IMR-90 (cell line): ENCODE data around the gene TEC.

Source experiments
- CEBPB ChIP-seq: IDR thresholded peaks from 2 replicates; pipeline ENCODE4 v1.6.1; 2012; ENCODE audit warnings: low read depth, low read length, improper control_type of control experiment
- CHD1 ChIP-seq: IDR thresholded peaks from 2 replicates; pipeline ENCODE4 v1.6.1; 2012; ENCODE audit warnings: low read depth, low read length, improper control_type of control experiment
- FOS ChIP-seq: fragments of 150-350 bp; IDR thresholded peaks from 2 replicates; pipeline ENCODE4 v1.6.1; 2016; ENCODE audit warnings: low read depth, low read length
- MAFK ChIP-seq: IDR thresholded peaks from 2 replicates; pipeline ENCODE4 v1.6.1; 2012; ENCODE audit warnings: low read depth, low read length, improper control_type of control experiment
- MAZ ChIP-seq: IDR thresholded peaks from 2 replicates; pipeline ENCODE4 v1.6.1; 2012; ENCODE audit warnings: low read depth, mild to moderate bottlenecking, low read length, improper control_type of control experiment, moderate library complexity, borderline replicate concordance
- MXI1 ChIP-seq: IDR thresholded peaks from 2 replicates; pipeline ENCODE4 v1.6.1; 2012; ENCODE audit warnings: low read depth, mild to moderate bottlenecking, low read length, moderate library complexity, borderline replicate concordance
- POLR2A ChIP-seq: IDR thresholded peaks from 2 replicates; pipeline ENCODE4 v1.6.1; 2012; ENCODE audit warnings: mild to moderate bottlenecking, low read depth, low read length
- RAD21 ChIP-seq: IDR thresholded peaks from 2 replicates; pipeline ENCODE4 v1.6.1; 2012; ENCODE audit warnings: low read length, improper control_type of control experiment
- RCOR1 ChIP-seq: IDR thresholded peaks from 2 replicates; pipeline ENCODE4 v1.6.1; 2012; ENCODE audit warnings: mild to moderate bottlenecking, low read length, improper control_type of control experiment; ENCODE audit not compliant: insufficient replicate concordance
- RFX5 ChIP-seq: IDR thresholded peaks from 2 replicates; pipeline ENCODE4 v1.8.0; 2012; ENCODE audit warnings: low read depth, mild to moderate bottlenecking, low read length, moderate library complexity
- SMC3 ChIP-seq: fragments of 150-350 bp; IDR thresholded peaks from 2 replicates; pipeline ENCODE4 v1.6.1; 2016; ENCODE audit warnings: low read depth, mild to moderate bottlenecking, antibody characterized with exemption, low read length, moderate library complexity
- TF ChIP-seq, protein P1 (sequence below): conservative IDR thresholded peaks from 2 replicates; pipeline ENCODE4 v1.5.1; 2012; ENCODE audit warnings: mild to moderate bottlenecking, low read depth, low read length, improper control_type of control experiment
- TF ChIP-seq, protein P2 (sequence below): fragments of 150-350 bp; IDR thresholded peaks from 2 replicates; pipeline ENCODE4 v1.6.1; 2017; ENCODE audit warnings: mild to moderate bottlenecking, antibody characterized with exemption, low read length, low read depth
- TF ChIP-seq, protein P3 (sequence below): fragments of 150-350 bp; IDR thresholded peaks from 2 replicates; pipeline ENCODE4 v1.6.1; 2016; ENCODE audit warnings: low read depth, mild to moderate bottlenecking, low read length, moderate library complexity, borderline replicate concordance

DNA sequence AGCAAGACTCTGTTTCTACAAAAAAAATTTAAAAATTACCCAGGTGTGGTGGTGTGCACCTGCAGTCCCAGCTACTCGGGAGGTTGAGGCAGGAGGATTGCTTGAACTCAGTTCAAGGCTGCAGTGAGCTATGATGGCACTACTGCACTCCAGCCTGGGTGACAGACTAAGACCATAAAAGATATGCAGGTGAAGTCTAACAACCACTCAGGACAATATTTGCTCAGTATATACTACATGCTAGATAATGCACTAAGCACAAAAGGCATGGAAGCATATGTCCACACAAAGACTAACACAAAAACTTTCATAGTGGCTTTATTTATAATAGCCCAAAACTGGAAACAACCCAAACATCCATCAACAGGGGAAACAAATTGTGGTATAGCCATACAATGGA, 77.9 kb downstream of the TEC start:
- TF ChIP-seq, protein P1, sequence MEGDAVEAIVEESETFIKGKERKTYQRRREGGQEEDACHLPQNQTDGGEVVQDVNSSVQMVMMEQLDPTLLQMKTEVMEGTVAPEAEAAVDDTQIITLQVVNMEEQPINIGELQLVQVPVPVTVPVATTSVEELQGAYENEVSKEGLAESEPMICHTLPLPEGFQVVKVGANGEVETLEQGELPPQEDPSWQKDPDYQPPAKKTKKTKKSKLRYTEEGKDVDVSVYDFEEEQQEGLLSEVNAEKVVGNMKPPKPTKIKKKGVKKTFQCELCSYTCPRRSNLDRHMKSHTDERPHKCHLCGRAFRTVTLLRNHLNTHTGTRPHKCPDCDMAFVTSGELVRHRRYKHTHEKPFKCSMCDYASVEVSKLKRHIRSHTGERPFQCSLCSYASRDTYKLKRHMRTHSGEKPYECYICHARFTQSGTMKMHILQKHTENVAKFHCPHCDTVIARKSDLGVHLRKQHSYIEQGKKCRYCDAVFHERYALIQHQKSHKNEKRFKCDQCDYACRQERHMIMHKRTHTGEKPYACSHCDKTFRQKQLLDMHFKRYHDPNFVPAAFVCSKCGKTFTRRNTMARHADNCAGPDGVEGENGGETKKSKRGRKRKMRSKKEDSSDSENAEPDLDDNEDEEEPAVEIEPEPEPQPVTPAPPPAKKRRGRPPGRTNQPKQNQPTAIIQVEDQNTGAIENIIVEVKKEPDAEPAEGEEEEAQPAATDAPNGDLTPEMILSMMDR, result no peak
- TF ChIP-seq, protein P2, sequence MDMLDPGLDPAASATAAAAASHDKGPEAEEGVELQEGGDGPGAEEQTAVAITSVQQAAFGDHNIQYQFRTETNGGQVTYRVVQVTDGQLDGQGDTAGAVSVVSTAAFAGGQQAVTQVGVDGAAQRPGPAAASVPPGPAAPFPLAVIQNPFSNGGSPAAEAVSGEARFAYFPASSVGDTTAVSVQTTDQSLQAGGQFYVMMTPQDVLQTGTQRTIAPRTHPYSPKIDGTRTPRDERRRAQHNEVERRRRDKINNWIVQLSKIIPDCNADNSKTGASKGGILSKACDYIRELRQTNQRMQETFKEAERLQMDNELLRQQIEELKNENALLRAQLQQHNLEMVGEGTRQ, result no peak
- TF ChIP-seq RAD21 (no peak), MAFK (no peak), CEBPB (no peak), POLR2A (no peak), SMC3 (no peak), MXI1 (no peak), RCOR1 (no peak), MAZ (no peak), CHD1 (no peak), RFX5 (no peak), FOS (no peak)
- TF ChIP-seq, protein P3, sequence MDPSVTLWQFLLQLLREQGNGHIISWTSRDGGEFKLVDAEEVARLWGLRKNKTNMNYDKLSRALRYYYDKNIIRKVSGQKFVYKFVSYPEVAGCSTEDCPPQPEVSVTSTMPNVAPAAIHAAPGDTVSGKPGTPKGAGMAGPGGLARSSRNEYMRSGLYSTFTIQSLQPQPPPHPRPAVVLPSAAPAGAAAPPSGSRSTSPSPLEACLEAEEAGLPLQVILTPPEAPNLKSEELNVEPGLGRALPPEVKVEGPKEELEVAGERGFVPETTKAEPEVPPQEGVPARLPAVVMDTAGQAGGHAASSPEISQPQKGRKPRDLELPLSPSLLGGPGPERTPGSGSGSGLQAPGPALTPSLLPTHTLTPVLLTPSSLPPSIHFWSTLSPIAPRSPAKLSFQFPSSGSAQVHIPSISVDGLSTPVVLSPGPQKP, result no peak
